Measurements from ENCODE around the gene PYDC2.

PYDC2 gene

DNA sequence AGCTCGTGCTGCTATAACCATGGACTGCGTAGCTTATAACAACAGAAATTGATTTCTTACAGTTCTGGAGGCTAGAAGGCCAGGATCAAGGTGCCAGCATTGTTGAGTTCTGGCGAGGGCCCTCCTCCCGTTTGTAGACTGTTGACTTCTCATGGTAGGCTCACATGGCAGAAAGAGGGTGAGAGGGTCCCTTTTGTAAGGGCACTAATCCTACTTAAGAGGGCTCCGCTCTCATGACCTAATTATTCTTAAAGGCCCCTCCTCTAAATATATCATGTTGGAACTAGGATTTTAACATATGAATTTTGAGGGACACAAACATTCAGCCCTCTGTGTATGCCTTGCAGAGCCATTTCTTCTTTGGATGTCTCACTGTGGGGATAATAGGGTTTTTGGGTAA lies 28.8 kb upstream of the PYDC2 start:
- no peak for TF ChIP-seq CTCF (IDR thresholded peaks at IDR 0.05; ENCODE audit: low read depth, low read length, missing control alignments)
- no peak for DNase-seq (ENCODE audit: low read depth)
- in situ Hi-C loops (cut with HindIII; ENCODE audit: low sequenced_read_pairs) = no loop called here
- no peak overlapping the region for H3K4me3 ChIP-seq (ENCODE audit: low read depth, low read length)

DNA sequence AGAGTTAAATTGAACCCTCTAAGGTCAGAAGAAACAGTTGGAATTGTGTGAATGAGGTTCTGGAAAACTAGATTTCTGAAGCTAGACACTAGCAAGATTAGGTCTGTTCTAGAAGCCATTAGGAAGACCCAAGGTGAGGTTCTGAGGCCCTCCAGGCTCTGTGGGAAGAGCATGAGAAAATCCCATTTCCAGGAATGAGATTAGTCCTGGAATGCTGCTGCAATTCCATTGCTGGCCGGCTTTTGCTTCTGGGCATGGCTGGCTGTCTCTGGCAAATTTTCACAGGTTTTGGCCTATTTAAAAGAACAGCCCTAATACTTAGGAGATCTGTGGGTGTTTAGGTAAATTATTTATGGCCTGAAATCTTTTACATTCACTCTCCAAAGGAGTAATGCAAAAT lies 26.9 kb upstream of the PYDC2 start:
- in situ Hi-C loops (cut with HindIII; ENCODE audit: low sequenced_read_pairs) = no loop called here
- H3K4me3 ChIP-seq (ENCODE audit: low read depth, low read length) = no peak overlapping the region
- TF ChIP-seq CTCF (IDR thresholded peaks at IDR 0.05; ENCODE audit: low read depth, low read length, missing control alignments) = no peak
- no peak for DNase-seq (ENCODE audit: low read depth)

DNA sequence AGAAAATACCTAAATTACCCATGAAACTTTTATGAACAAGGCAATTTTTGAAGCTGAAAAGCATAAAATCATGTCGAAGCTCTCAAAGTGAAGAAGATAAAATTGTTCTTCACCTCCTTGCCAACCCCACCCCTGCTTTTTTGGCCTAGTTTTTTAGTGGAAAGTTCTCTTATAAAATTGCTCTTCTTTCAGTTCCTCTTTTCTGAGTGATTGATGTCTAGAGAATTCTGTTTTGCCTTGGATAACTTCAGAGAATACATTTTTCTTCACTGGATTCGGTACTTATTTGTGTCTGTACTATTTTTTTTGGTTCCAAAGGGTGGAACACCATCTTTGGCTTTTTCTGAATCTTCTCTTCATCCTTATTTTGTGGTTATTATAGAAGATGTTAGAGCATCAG lies 25.0 kb upstream of the PYDC2 start:
- H3K4me3 ChIP-seq (ENCODE audit: low read depth, low read length) = no peak overlapping the region
- DNase-seq (ENCODE audit: low read depth) = no peak
- in situ Hi-C loops (cut with HindIII; ENCODE audit: low sequenced_read_pairs) = no loop called here
- no peak for TF ChIP-seq CTCF (IDR thresholded peaks at IDR 0.05; ENCODE audit: low read depth, low read length, missing control alignments)

GRCh38 chr3:191438150-191438814 lies 22.7 kb upstream of the PYDC2 start:
- no peak overlapping the region for H3K4me3 ChIP-seq (ENCODE audit: low read depth, low read length)
- no peak for TF ChIP-seq CTCF (IDR thresholded peaks at IDR 0.05; ENCODE audit: low read depth, low read length, missing control alignments)
- in situ Hi-C loops (cut with HindIII; ENCODE audit: low sequenced_read_pairs) = no loop called here
- DNase-seq (ENCODE audit: low read depth) = no peak

DNA sequence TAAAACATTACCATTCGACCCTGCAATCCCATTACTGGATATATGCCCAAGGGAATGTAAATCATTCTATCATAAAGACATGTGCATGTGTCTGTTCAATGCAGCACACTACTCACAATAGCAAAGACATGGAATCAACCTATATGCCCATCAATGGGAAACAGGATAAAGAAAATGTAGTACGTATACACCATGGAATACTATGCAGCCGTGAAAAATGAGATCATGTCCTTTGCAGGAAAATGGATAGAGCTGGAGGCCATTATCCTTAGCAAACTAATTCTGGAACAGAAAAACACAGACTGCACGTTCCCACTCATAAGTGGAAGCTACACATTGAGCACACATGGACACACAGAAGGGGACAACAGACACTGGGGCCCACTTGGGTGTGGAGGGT lies 20.4 kb upstream of the PYDC2 start:
- DNase-seq (ENCODE audit: low read depth) = no peak
- no peak for TF ChIP-seq CTCF (IDR thresholded peaks at IDR 0.05; ENCODE audit: low read depth, low read length, missing control alignments)
- H3K4me3 ChIP-seq (ENCODE audit: low read depth, low read length) = no peak overlapping the region
- in situ Hi-C loops (cut with HindIII; ENCODE audit: low sequenced_read_pairs) = no loop called here

GRCh38 chr3:191441687-191442086 lies 19.3 kb upstream of the PYDC2 start:
- no peak for TF ChIP-seq CTCF (IDR thresholded peaks at IDR 0.05; ENCODE audit: low read depth, low read length, missing control alignments)
- in situ Hi-C loops (cut with HindIII; ENCODE audit: low sequenced_read_pairs) = no loop called here
- no peak for DNase-seq (ENCODE audit: low read depth)
- H3K4me3 ChIP-seq (ENCODE audit: low read depth, low read length) = no peak overlapping the region
